HG03135 (cell line): ENCODE results near the gene NME3.

Experiments used
- ATAC-seq: cut with Tn5 transposase; IDR thresholded peaks from one replicate; pipeline ENCODE4 v1.9.1; 2021; ENCODE audit warnings: mild to moderate bottlenecking, moderate library complexity; ENCODE audit not compliant: unreplicated experiment

Gene NME3

GRCh38 chr16:1729445-1729844, 41.9 kb downstream of the NME3 start:
- no peak for ATAC-seq

GRCh38 chr16:1729026-1729425, 42.3 kb downstream of the NME3 start:
- no peak for ATAC-seq

DNA sequence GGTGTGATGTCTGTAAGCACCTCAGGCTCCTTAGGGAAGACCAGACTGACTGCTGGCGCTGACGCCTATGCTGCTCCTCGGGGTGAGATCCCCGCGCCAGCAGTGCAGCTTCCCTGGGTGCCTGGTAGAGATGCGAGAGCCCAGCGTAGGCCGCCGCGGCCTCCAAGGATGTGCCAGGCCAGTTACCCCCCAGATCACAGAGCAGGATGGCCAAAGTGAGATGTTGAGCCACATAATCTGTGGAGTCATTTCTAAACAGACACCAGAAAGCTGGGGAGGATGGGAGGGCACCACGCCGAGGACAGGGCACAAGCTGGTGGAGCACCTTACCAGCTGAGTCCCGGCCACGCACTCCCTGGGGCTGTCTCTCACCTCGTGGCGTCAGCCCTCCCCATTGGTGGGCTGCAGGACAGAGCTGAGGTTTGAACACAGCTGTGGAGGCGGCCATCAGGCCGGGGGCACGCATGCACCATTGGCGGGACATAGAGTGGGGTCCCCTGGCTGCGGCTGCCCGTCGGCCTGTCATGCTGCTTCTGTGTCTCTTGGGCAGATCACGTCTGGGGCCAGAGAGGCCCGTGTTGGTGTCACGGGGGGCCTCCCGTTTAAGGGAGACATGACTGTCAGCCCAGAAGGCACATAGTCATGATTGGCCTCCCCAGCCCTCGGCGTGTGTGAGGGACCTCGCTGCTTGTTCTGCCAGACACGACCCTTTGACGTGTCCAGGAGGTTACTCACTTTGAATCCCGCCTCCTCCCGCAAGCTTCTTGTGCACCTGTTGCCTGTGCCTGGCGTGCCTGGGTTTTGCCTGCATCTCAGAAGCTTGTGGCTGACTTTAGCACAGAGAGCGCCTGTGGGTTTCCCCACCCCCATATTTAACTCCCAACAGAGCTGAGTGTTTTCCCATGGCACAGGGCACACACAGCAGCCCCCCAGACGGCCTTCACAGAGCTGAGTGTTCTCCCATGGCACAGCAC, 43.4 kb downstream of the NME3 start:
- ATAC-seq: no peak

DNA sequence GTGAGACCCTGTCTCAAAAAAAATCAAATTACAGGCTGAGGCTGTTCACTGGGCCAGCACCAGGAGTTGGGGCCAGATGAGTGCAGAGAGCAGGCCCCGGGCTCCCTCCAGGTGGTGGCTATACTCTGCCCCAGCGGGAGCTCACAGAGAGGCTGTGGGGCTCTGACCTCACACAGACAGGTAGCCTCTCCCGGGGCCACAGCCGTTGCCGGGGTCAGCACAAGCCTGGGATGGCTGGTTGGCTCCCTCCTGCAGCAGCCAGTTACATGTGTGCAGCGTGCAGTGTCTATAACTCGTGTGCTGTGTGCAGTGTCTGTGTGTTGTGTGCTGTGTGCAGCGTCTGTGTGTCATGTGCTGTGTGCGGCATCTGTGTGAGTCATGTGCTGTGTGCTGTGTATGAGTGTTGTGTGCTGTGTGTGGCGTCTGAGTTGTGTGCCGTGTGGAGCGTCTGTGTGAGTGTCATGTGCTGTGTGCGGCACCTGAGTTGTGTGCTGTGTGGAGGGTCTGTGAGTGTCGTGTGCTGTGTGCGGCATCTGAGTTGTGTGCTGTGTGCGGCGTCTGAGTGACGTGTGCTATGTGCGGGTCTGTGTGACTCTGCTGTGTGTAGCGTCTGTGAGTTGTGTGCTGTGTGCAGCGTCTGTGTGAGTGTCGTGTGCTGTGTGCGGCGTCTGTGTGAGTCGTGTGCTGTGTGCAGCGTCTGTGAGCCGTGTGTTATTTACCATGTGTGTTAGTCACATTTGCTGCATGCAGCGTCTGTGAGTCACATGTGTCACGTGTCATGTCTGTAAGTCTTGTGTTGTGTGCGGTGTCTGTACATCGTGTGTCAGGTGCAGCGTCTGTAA, 44.5 kb downstream of the NME3 start:
- no peak for ATAC-seq

GRCh38 chr16:1724491-1724890, 46.9 kb downstream of the NME3 start:
- ATAC-seq: no peak

DNA sequence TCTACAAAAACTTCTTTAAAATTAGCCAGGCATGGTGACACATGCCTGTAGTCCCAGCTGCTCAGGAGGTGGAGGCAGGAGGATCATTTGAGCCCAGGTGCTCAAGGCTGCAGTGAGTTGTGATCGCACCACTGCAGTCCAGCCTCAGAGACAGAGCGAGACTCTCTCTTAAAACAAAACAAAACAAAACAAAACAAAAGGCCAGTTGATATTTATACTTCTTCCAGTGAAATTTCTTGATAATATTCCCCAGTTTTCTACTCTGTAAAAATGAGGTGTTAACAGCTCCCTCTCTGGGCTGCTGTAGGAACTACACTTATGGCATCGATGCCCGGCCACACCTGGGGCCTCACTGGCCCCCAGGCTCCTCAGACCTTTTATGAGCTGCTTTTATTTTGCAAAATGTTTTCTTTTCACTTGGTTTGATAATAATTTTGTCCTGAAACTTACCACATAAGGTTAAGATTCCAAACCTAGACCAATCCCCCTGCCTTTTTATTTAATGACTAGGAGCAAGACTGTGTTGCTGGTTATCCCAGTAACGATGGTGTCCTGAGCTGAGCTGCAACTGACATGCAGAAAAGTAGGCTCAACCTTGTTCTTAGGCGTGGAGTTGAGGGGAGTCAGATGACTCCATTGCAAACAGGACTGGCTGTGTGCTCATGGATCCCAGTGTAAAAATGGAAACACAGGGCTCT, 47.7 kb downstream of the NME3 start:
- no peak for ATAC-seq

GRCh38 chr16:1721372-1721771, 50.0 kb downstream of the NME3 start:
- no peak for ATAC-seq
